GM21723 (cell line): ENCODE results near the gene TRIM40.

ENCODE experiments used
- ATAC-seq: cut with Tn5 transposase; IDR thresholded peaks from one replicate; pipeline ENCODE4 v1.9.1; 2021; ENCODE audit warnings: mild to moderate bottlenecking, moderate library complexity; ENCODE audit not compliant: unreplicated experiment

The TRIM40 gene

DNA sequence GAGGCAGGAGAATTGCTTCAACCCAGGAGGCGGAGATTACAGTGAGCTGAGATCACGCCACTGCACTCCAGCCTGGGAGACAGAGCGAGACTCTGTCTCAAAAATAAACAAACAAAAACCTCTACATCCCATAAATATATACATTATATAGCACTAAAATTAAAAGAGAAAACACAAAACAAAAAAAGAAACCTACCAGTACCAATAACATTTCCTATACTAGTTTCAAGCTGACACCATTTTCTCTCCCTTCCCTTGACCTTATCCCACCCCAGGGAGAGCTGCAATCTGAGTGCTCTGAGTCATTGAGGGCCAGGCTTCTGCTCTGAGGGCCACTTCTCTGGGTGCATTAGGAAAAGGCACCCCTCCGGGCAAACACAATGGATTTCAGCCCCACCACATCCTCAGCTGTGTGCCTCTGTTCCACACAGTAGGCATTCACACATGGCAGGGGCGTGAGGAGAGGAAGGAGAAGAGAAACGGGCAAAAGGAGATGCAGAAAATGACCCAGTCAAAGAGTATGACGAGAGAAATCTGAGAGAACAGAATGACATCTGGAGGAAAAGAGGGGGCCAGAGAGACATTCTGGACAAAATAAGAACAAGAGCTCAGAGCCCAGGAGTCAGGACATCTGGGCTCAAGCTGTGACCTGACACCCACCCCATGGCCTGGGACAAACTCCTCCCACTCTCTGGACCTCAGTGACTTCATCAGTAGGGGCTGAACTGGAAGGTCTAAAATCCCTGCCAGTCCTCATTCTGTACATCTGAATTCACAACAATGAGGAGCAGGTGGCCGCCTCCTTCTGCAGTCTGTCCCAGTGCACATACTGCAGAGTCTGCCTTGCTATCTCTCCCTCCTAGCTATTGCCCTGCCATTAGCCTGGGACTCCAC lies 59.1 kb downstream of the TRIM40 start:
- ATAC-seq = no peak

DNA sequence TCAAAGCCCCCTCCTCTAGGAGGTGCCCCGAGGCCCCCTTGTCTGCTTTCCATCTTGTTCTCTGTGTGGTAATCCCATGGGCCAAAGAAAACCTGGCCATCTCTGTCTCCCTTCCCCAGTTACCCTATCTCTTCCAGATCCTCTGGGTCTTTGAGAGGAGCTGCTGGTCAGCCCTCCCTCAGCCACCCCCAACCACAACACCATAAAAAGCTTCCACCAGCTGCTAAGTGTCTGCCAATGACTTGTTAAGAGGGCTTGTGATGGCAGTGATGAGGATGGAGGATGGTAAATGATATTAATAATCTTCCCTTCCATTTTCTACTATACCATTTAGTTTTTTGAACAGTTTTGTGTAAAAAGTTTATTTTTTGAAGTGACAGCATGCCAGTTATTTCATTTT lies 60.0 kb downstream of the TRIM40 start:
- ATAC-seq = no peak

DNA sequence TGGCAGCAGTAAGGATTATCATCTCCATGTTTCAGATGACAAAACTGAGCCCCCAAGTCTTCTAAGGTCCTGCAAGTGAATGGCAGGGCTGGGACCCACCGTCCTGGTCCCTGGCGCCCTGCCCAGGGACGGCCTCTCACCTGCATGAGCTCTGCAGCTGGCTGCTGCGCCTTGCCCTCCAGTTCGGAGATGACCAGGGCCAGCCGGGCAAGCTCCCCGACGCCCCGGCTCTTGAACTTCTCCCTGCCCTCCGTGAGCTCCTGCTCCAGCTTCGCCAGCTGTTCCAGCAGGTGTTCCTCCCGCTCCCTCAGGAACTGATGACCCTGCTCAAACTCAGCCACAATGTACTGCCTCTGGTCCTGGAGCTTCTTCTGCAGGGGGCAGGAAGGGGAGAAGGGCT lies 60.4 kb downstream of the TRIM40 start:
- no peak for ATAC-seq
